ENCODE results near the gene KLK13.

Gene KLK13

GRCh38 chr19:51015691-51016267 lies 49.1 kb downstream of the KLK13 start:
- no peak overlapping the region for H2BK5ac ChIP-seq (ENCODE audit: low read depth, low read length, poor library complexity)
- H3K27me3 ChIP-seq (ENCODE audit: insufficient read depth, low read length) = peaks cover 19% of the 10 kb centered on the region
- no peak overlapping the region for H3K4me3 ChIP-seq (ENCODE audit: low read depth, low read length)
- no peak overlapping the region for H3K4ac ChIP-seq (ENCODE audit: low read depth, low read length)
- no CpG with 5 or more reads among the region's 19 CpGs for WGBS (ENCODE audit: extremely low coverage, insufficient coverage, insufficient read length)
- H3K36me3 ChIP-seq (ENCODE audit: control insufficient read depth in 1 of 2, insufficient read depth in 2 of 2, low read length in 2 of 2) = no peaks in the 10 kb centered on the region
- H3K23ac ChIP-seq (ENCODE audit: low read length) = no peak overlapping the region
- no peak overlapping the region for H3K18ac ChIP-seq (ENCODE audit: low read length)
- H3K79me1 ChIP-seq (ENCODE audit: low read length) = no peaks in the 10 kb centered on the region
- H2BK120ac ChIP-seq (ENCODE audit: insufficient read depth, low read length, poor library complexity) = no peak overlapping the region
- H3K9me3 ChIP-seq (ENCODE audit: insufficient read depth, low read depth, low read length) = no peaks in the 10 kb centered on the region
- DNase-seq = no peak
- H3K4me1 ChIP-seq (ENCODE audit: control insufficient read depth in 1 of 2, insufficient read depth in 2 of 2, low read length in 2 of 2) = peaks cover 7 to 8% of the 10 kb centered on the region in 2 experiments
- H2BK12ac ChIP-seq (ENCODE audit: low read length) = no peak overlapping the region
- no peak overlapping the region for H3K4me2 ChIP-seq (ENCODE audit: low read length)
- H4K8ac ChIP-seq (ENCODE audit: low read depth, low read length) = no peak overlapping the region
- no peak overlapping the region for H2AFZ ChIP-seq (ENCODE audit: insufficient read depth, low read length, poor library complexity)
- no peaks in the 10 kb centered on the region for H3K79me2 ChIP-seq (ENCODE audit: control insufficient read depth, insufficient read depth, low read length, poor library complexity)
- H4K12ac ChIP-seq (ENCODE audit: low read depth, low read length) = no peak overlapping the region
- H3K27ac ChIP-seq (ENCODE audit: low read depth, low read length) = no peak overlapping the region
- H3K14ac ChIP-seq (ENCODE audit: low read length) = no peak overlapping the region
- H4K91ac ChIP-seq (ENCODE audit: low read depth, low read length) = no peak overlapping the region
- no peak overlapping the region for H3K9ac ChIP-seq (ENCODE audit: low read length)
- H2AK5ac ChIP-seq (ENCODE audit: low read length) = no peak overlapping the region

GRCh38 chr19:51014242-51014641 lies 50.6 kb downstream of the KLK13 start:
- no peak overlapping the region for H3K4me2 ChIP-seq (ENCODE audit: low read length)
- no peak overlapping the region for H2AK5ac ChIP-seq (ENCODE audit: low read length)
- no peak overlapping the region for H4K12ac ChIP-seq (ENCODE audit: low read depth, low read length)
- H3K79me1 ChIP-seq (ENCODE audit: low read length) = no peaks in the 10 kb centered on the region
- no peak overlapping the region for H3K4ac ChIP-seq (ENCODE audit: low read depth, low read length)
- H3K4me3 ChIP-seq (ENCODE audit: low read depth, low read length) = no peak overlapping the region
- H4K8ac ChIP-seq (ENCODE audit: low read depth, low read length) = no peak overlapping the region
- H3K14ac ChIP-seq (ENCODE audit: low read length) = no peak overlapping the region
- no peak overlapping the region for H2BK5ac ChIP-seq (ENCODE audit: low read depth, low read length, poor library complexity)
- H3K4me1 ChIP-seq (ENCODE audit: control insufficient read depth in 1 of 2, insufficient read depth in 2 of 2, low read length in 2 of 2) = peaks cover 7 to 8% of the 10 kb centered on the region in 2 experiments
- H2BK120ac ChIP-seq (ENCODE audit: insufficient read depth, low read length, poor library complexity) = no peak overlapping the region
- H3K9me3 ChIP-seq (ENCODE audit: insufficient read depth, low read depth, low read length) = no peaks in the 10 kb centered on the region
- WGBS (ENCODE audit: extremely low coverage, insufficient coverage, insufficient read length) = no CpG with 5 or more reads among the region's 6 CpGs
- H3K9ac ChIP-seq (ENCODE audit: low read length) = no peak overlapping the region
- H3K36me3 ChIP-seq (ENCODE audit: control insufficient read depth in 1 of 2, insufficient read depth in 2 of 2, low read length in 2 of 2) = no peaks in the 10 kb centered on the region
- no peak overlapping the region for H3K18ac ChIP-seq (ENCODE audit: low read length)
- no peak overlapping the region for H4K91ac ChIP-seq (ENCODE audit: low read depth, low read length)
- no peak overlapping the region for H2AFZ ChIP-seq (ENCODE audit: insufficient read depth, low read length, poor library complexity)
- peaks cover 13% of the 10 kb centered on the region for H3K27me3 ChIP-seq (ENCODE audit: insufficient read depth, low read length)
- no peaks in the 10 kb centered on the region for H3K79me2 ChIP-seq (ENCODE audit: control insufficient read depth, insufficient read depth, low read length, poor library complexity)
- H3K27ac ChIP-seq (ENCODE audit: low read depth, low read length) = no peak overlapping the region
- DNase-seq = no peak
- no peak overlapping the region for H3K23ac ChIP-seq (ENCODE audit: low read length)
- H2BK12ac ChIP-seq (ENCODE audit: low read length) = no peak overlapping the region

DNA sequence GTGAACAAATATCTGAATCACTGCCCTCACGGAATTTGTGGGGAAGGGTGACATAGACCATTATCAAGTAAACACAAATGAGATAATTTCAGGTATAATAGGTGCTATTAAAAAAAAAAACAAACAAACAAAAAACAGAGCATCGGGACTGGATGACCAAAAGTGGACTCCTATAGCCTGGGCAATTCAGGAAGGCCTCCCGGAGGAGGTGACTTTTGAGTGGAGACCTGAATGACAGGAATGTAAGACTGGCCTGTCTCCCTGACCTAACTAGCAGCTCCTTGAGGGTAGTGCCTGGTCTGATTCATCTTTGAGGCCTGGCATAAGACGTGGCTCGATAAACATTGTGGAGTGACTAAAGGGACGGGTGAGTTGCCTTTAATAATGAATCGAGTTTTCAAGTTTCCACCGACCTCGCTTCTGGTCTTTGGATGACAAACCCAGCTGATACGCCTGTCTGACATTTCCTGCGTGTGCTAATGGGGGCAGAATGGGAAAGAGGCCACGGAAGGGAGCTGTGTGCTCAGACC lies 52.2 kb downstream of the KLK13 start:
- DNase-seq = no peak
- H3K14ac ChIP-seq (ENCODE audit: low read length) = no peak overlapping the region
- no peaks in the 10 kb centered on the region for H3K79me1 ChIP-seq (ENCODE audit: low read length)
- peaks cover 5% of the 10 kb centered on the region for H3K27me3 ChIP-seq (ENCODE audit: insufficient read depth, low read length)
- H3K9me3 ChIP-seq (ENCODE audit: insufficient read depth, low read depth, low read length) = peaks cover 3% of the 10 kb centered on the region
- no peak overlapping the region for H4K12ac ChIP-seq (ENCODE audit: low read depth, low read length)
- peaks cover 5 to 7% of the 10 kb centered on the region in 2 experiments for H3K4me1 ChIP-seq (ENCODE audit: control insufficient read depth in 1 of 2, insufficient read depth in 2 of 2, low read length in 2 of 2)
- H2BK12ac ChIP-seq (ENCODE audit: low read length) = no peak overlapping the region
- H3K9ac ChIP-seq (ENCODE audit: low read length) = no peak overlapping the region
- H4K8ac ChIP-seq (ENCODE audit: low read depth, low read length) = no peak overlapping the region
- WGBS (ENCODE audit: extremely low coverage, insufficient coverage, insufficient read length) = no CpG with 5 or more reads among the region's 12 CpGs
- no peaks in the 10 kb centered on the region for H3K79me2 ChIP-seq (ENCODE audit: control insufficient read depth, insufficient read depth, low read length, poor library complexity)
- no peak overlapping the region for H3K18ac ChIP-seq (ENCODE audit: low read length)
- no peak overlapping the region for H2AFZ ChIP-seq (ENCODE audit: insufficient read depth, low read length, poor library complexity)
- H3K4ac ChIP-seq (ENCODE audit: low read depth, low read length) = no peak overlapping the region
- no peak overlapping the region for H2AK5ac ChIP-seq (ENCODE audit: low read length)
- H3K36me3 ChIP-seq (ENCODE audit: control insufficient read depth in 1 of 2, insufficient read depth in 2 of 2, low read length in 2 of 2) = no peaks in the 10 kb centered on the region
- H3K4me2 ChIP-seq (ENCODE audit: low read length) = no peak overlapping the region
- no peak overlapping the region for H3K4me3 ChIP-seq (ENCODE audit: low read depth, low read length)
- no peak overlapping the region for H4K91ac ChIP-seq (ENCODE audit: low read depth, low read length)
- no peak overlapping the region for H3K27ac ChIP-seq (ENCODE audit: low read depth, low read length)
- H3K23ac ChIP-seq (ENCODE audit: low read length) = no peak overlapping the region
- H2BK5ac ChIP-seq (ENCODE audit: low read depth, low read length, poor library complexity) = no peak overlapping the region
- H2BK120ac ChIP-seq (ENCODE audit: insufficient read depth, low read length, poor library complexity) = no peak overlapping the region

GRCh38 chr19:51010066-51010795 lies 54.7 kb downstream of the KLK13 start:
- H3K14ac ChIP-seq (ENCODE audit: low read length) = no peak overlapping the region
- no peak overlapping the region for H3K27ac ChIP-seq (ENCODE audit: low read depth, low read length)
- H3K79me1 ChIP-seq (ENCODE audit: low read length) = no peaks in the 10 kb centered on the region
- no peaks in the 10 kb centered on the region for H3K27me3 ChIP-seq (ENCODE audit: insufficient read depth, low read length)
- peaks cover 0 to 6% of the 10 kb centered on the region in 2 experiments for H3K4me1 ChIP-seq (ENCODE audit: control insufficient read depth in 1 of 2, insufficient read depth in 2 of 2, low read length in 2 of 2)
- H2BK120ac ChIP-seq (ENCODE audit: insufficient read depth, low read length, poor library complexity) = no peak overlapping the region
- no peaks in the 10 kb centered on the region for H3K79me2 ChIP-seq (ENCODE audit: control insufficient read depth, insufficient read depth, low read length, poor library complexity)
- peaks cover 3% of the 10 kb centered on the region for H3K9me3 ChIP-seq (ENCODE audit: insufficient read depth, low read depth, low read length)
- H4K12ac ChIP-seq (ENCODE audit: low read depth, low read length) = no peak overlapping the region
- H2BK12ac ChIP-seq (ENCODE audit: low read length) = no peak overlapping the region
- H3K18ac ChIP-seq (ENCODE audit: low read length) = no peak overlapping the region
- H2AFZ ChIP-seq (ENCODE audit: insufficient read depth, low read length, poor library complexity) = no peak overlapping the region
- H4K91ac ChIP-seq (ENCODE audit: low read depth, low read length) = no peak overlapping the region
- H4K8ac ChIP-seq (ENCODE audit: low read depth, low read length) = no peak overlapping the region
- H3K23ac ChIP-seq (ENCODE audit: low read length) = no peak overlapping the region
- no peak overlapping the region for H3K4me3 ChIP-seq (ENCODE audit: low read depth, low read length)
- WGBS (ENCODE audit: extremely low coverage, insufficient coverage, insufficient read length) = no CpG with 5 or more reads among the region's 4 CpGs
- no peak overlapping the region for H2BK5ac ChIP-seq (ENCODE audit: low read depth, low read length, poor library complexity)
- H2AK5ac ChIP-seq (ENCODE audit: low read length) = no peak overlapping the region
- H3K4me2 ChIP-seq (ENCODE audit: low read length) = no peak overlapping the region
- no peak for DNase-seq
- no peak overlapping the region for H3K4ac ChIP-seq (ENCODE audit: low read depth, low read length)
- no peak overlapping the region for H3K9ac ChIP-seq (ENCODE audit: low read length)
- no peaks in the 10 kb centered on the region for H3K36me3 ChIP-seq (ENCODE audit: control insufficient read depth in 1 of 2, insufficient read depth in 2 of 2, low read length in 2 of 2)

All from trophoblast cell (in vitro differentiated cells and primary cell).